Stomach (tissue), 4 donors: ENCODE results near the gene OBP2A.

Source experiments
- CTCF ChIP-seq, 7 experiments: fragments of 450-650 bp in 4 of 7; fragments of 200-600 bp in 3 of 7; sonication (generic) in 3 of 7; IDR thresholded peaks; one replicate each; pipeline ENCODE4 v1.5.1; 2016 to 2019; ENCODE audit warnings: antibody characterized with exemption in 7 of 7, control low read depth in 2 of 7, mild to moderate bottlenecking in 1 of 7
- POLR2A ChIP-seq, 4 donors: fragments of 450-650 bp; IDR thresholded peaks; one replicate each; pipeline ENCODE4 v1.6.1; 2016; ENCODE audit warnings: antibody characterized with exemption in 4 of 4, control low read depth in 2 of 4, mild to moderate bottlenecking in 1 of 4, moderate library complexity in 1 of 4
- POLR2AphosphoS5 ChIP-seq, 3 donors: sonication (generic); formaldehyde crosslinking; IDR thresholded peaks; one replicate each; pipeline ENCODE4 v1.6.1; 2016; ENCODE audit warnings: antibody characterized with exemption in 3 of 3

- no peak for TF ChIP-seq POLR2A (IDR thresholded peaks at IDR 0.05)
- peak in 5 of 7 experiments; percentile 41 to 66 (median 52) for TF ChIP-seq CTCF (IDR thresholded peaks at IDR 0.05)
- TF ChIP-seq POLR2AphosphoS5 (IDR thresholded peaks at IDR 0.05), result no peak
These were observed 41.4 kb upstream of the OBP2A start for GRCh38 chr9:135504262-135505243.
